IMR-90 (cell line): ENCODE results near the gene ERC2. TPM values are rescaled to one million over a fixed set of nuclear protein-coding genes. Genes with fewer than 3 reads are reported as not detected.

ENCODE experiments used
- ATAC-seq: fragments of 200-7000 bp; cut with Tn5 transposase; 2 replicates; pipeline ENCODE4 v1.9.1; 2020; ENCODE audit warnings: low read depth, mild to moderate bottlenecking, moderate library complexity
- BruUV-seq: library from RNA; stranded (reverse); fragments of 400-500 nt; replicated peaks from 2 replicates; lab custom pipeline; 2021; lab: Mats Ljungman, UMichigan
- CTCF ChIA-PET: fragments of 300-600 bp; formaldehyde crosslinking; extraction: SDS; loops from one replicate; lab custom pipeline; 2021; ENCODE audit warnings: antibody characterized with exemption; lab: Yijun Ruan, JAX
- POLR2A ChIA-PET: fragments of 300-600 bp; sonication (Branson Sonifier 250); formaldehyde crosslinking; loops from one replicate; lab custom pipeline; 2022; ENCODE audit warnings: antibody characterized with exemption; ENCODE audit not compliant: unreplicated experiment; lab: Charles Lee
- DNase-seq: peaks from one replicate; pipeline ENCODE4 v3.0.0; 2013
- H2AFZ ChIP-seq: replicated peaks from 2 replicates; pipeline ENCODE3; 2013; ENCODE audit warnings: low read length, mild to moderate bottlenecking; ENCODE audit not compliant: poor library complexity
- H2AK5ac ChIP-seq: 2 replicates; pipeline ENCODE4 v1.6.1; 2013; ENCODE audit warnings: low read depth, low read length, inconsistent platforms
- H2AK9ac ChIP-seq: replicated peaks from 2 replicates; pipeline ENCODE3; 2013; ENCODE audit warnings: mild to moderate bottlenecking, low read depth, low read length, moderate library complexity; ENCODE audit not compliant: poor library complexity
- H2BK120ac ChIP-seq: 2 replicates; pipeline ENCODE4 v1.6.1; 2013; ENCODE audit warnings: low read depth, low read length, inconsistent platforms
- H2BK15ac ChIP-seq: 3 replicates; pipeline ENCODE4 v1.6.1; 2013; ENCODE audit warnings: low read depth, low read length, inconsistent platforms
- H2BK20ac ChIP-seq: 2 replicates; pipeline ENCODE4 v1.6.1; 2013; ENCODE audit warnings: low read depth, mild to moderate bottlenecking, inconsistent platforms, low read length, moderate library complexity
- H2BK5ac ChIP-seq: 2 replicates; pipeline ENCODE4 v1.6.1; 2013; ENCODE audit warnings: mild to moderate bottlenecking, low read depth, low read length, inconsistent platforms; ENCODE audit not compliant: poor library complexity, severe bottlenecking
- H3K14ac ChIP-seq: replicated peaks from 2 replicates; pipeline ENCODE4 v1.6.1; 2013; ENCODE audit warnings: low read depth, low read length, inconsistent platforms
- H3K18ac ChIP-seq: 2 replicates; pipeline ENCODE4 v1.6.1; 2013; ENCODE audit warnings: low read depth, low read length, control low read depth
- H3K23ac ChIP-seq: 2 replicates; pipeline ENCODE4 v1.6.1; 2013; ENCODE audit warnings: low read depth, low read length, inconsistent platforms
- H3K27ac ChIP-seq: 2 replicates; pipeline ENCODE4 v1.5.1; 2013; ENCODE audit warnings: mild to moderate bottlenecking, control low read depth, low read length; ENCODE audit not compliant: insufficient read depth
- H3K27me3 ChIP-seq: 2 replicates; pipeline ENCODE4 v1.6.1; 2013; ENCODE audit warnings: low read length; ENCODE audit not compliant: control insufficient read depth, insufficient read depth
- H3K36me3 ChIP-seq: 2 replicates; pipeline ENCODE4 v1.6.1; 2013; ENCODE audit warnings: low read length, mixed read lengths; ENCODE audit not compliant: control insufficient read depth, insufficient read depth
- H3K4ac ChIP-seq: 2 replicates; pipeline ENCODE4 v1.6.1; 2013; ENCODE audit warnings: low read depth, low read length, inconsistent platforms
- H3K4me1 ChIP-seq: 2 replicates; pipeline ENCODE4 v1.6.1; 2013; ENCODE audit warnings: low read length, mixed read lengths; ENCODE audit not compliant: control insufficient read depth, insufficient read depth
- H3K4me2 ChIP-seq: 2 replicates; pipeline ENCODE4 v1.6.1; 2013; ENCODE audit warnings: low read depth, mild to moderate bottlenecking, control low read depth, low read length, moderate library complexity
- H3K4me3 ChIP-seq: 2 replicates; pipeline ENCODE4 v1.5.1; 2013; ENCODE audit warnings: low read depth, mild to moderate bottlenecking, control low read depth, low read length, moderate library complexity; ENCODE audit not compliant: insufficient read depth
- H3K56ac ChIP-seq: 2 replicates; pipeline ENCODE4 v1.6.1; 2013; ENCODE audit warnings: low read length, inconsistent platforms; ENCODE audit not compliant: insufficient read depth; ENCODE audit errors: extremely low read depth
- H3K79me1 ChIP-seq, 2 experiments: 2 replicates each; pipeline ENCODE4 v1.6.1; 2013; ENCODE audit warnings: low read length in 2 of 2, inconsistent platforms in 1 of 2, low read depth in 1 of 2
- H3K9ac ChIP-seq: 2 replicates; pipeline ENCODE4 v1.6.1; 2013; ENCODE audit warnings: low read depth, low read length, control low read depth
- H3K9me1 ChIP-seq: 2 replicates; pipeline ENCODE4 v1.6.1; 2013; ENCODE audit warnings: low read length, inconsistent platforms; ENCODE audit not compliant: insufficient read depth
- H3K9me3 ChIP-seq: 2 replicates; pipeline ENCODE4 v1.6.1; 2013; ENCODE audit warnings: low read length; ENCODE audit not compliant: control insufficient read depth, insufficient read depth
- H4K20me1 ChIP-seq: 2 replicates; pipeline ENCODE4 v1.6.1; 2013; ENCODE audit warnings: low read length, inconsistent platforms; ENCODE audit not compliant: insufficient read depth
- H4K5ac ChIP-seq: 2 replicates; pipeline ENCODE4 v1.6.1; 2013; ENCODE audit warnings: mild to moderate bottlenecking, low read depth, low read length, control low read depth
- H4K8ac ChIP-seq, 2 experiments: 2 replicates each; pipeline ENCODE4 v1.6.1; 2013; ENCODE audit warnings: low read depth in 2 of 2, low read length in 2 of 2, control low read depth in 1 of 2, inconsistent platforms in 1 of 2
- H4K91ac ChIP-seq: 2 replicates; pipeline ENCODE4 v1.6.1; 2013; ENCODE audit warnings: low read depth, low read length, inconsistent platforms; ENCODE audit not compliant: insufficient read depth
- CEBPB ChIP-seq: IDR thresholded peaks from 2 replicates; pipeline ENCODE4 v1.6.1; 2012; ENCODE audit warnings: low read depth, low read length, improper control_type of control experiment
- CHD1 ChIP-seq: IDR thresholded peaks from 2 replicates; pipeline ENCODE4 v1.6.1; 2012; ENCODE audit warnings: low read depth, low read length, improper control_type of control experiment
- FOS ChIP-seq: fragments of 150-350 bp; IDR thresholded peaks from 2 replicates; pipeline ENCODE4 v1.6.1; 2016; ENCODE audit warnings: low read depth, low read length
- MAFK ChIP-seq: IDR thresholded peaks from 2 replicates; pipeline ENCODE4 v1.6.1; 2012; ENCODE audit warnings: low read depth, low read length, improper control_type of control experiment
- MAZ ChIP-seq: IDR thresholded peaks from 2 replicates; pipeline ENCODE4 v1.6.1; 2012; ENCODE audit warnings: low read depth, mild to moderate bottlenecking, low read length, improper control_type of control experiment, moderate library complexity, borderline replicate concordance
- MXI1 ChIP-seq: IDR thresholded peaks from 2 replicates; pipeline ENCODE4 v1.6.1; 2012; ENCODE audit warnings: low read depth, mild to moderate bottlenecking, low read length, moderate library complexity, borderline replicate concordance
- NFE2L2 ChIP-seq: fragments of 150-350 bp; IDR thresholded peaks from 2 replicates; pipeline ENCODE4 v1.6.1; 2016; ENCODE audit warnings: low read depth, mild to moderate bottlenecking, low read length
- POLR2A ChIP-seq: IDR thresholded peaks from 2 replicates; pipeline ENCODE4 v1.6.1; 2012; ENCODE audit warnings: mild to moderate bottlenecking, low read depth, low read length
- RAD21 ChIP-seq: IDR thresholded peaks from 2 replicates; pipeline ENCODE4 v1.6.1; 2012; ENCODE audit warnings: low read length, improper control_type of control experiment
- RCOR1 ChIP-seq: IDR thresholded peaks from 2 replicates; pipeline ENCODE4 v1.6.1; 2012; ENCODE audit warnings: mild to moderate bottlenecking, low read length, improper control_type of control experiment; ENCODE audit not compliant: insufficient replicate concordance
- RFX5 ChIP-seq: IDR thresholded peaks from 2 replicates; pipeline ENCODE4 v1.8.0; 2012; ENCODE audit warnings: low read depth, mild to moderate bottlenecking, low read length, moderate library complexity
- SMC3 ChIP-seq: fragments of 150-350 bp; IDR thresholded peaks from 2 replicates; pipeline ENCODE4 v1.6.1; 2016; ENCODE audit warnings: low read depth, mild to moderate bottlenecking, antibody characterized with exemption, low read length, moderate library complexity
- WGBS, 2 experiments: methylation state at CpG; one replicate each; pipeline versions ENCODE4 v1.1.5 to v1.1.7; 2013; ENCODE audit warnings: missing lambda C conversion rate in 2 of 2; ENCODE audit not compliant: insufficient read length in 1 of 2; ENCODE audit errors: extremely low coverage in 2 of 2; 5-methylcytosine and 5-hydroxymethylcytosine counted together
- dilution Hi-C: fragments of 300-500 bp; cut with HindIII; formaldehyde crosslinking; loops from one replicate; pipeline ENCODE4 v1.14.3; 2018; ENCODE audit warnings: low sequenced_read_pairs; ENCODE audit not compliant: unreplicated experiment
- in situ Hi-C: fragments of 300-500 bp; cut with MboI; formaldehyde crosslinking; loops from 3 replicates; pipeline ENCODE4 v1.14.3; 2019; ENCODE audit warnings: low sequenced_read_pairs, inconsistent platforms, mixed read lengths
- intact Hi-C: fragments of 100-400 bp; cut with micrococcal nuclease; formaldehyde crosslinking; loops from 2 replicates; pipeline ENCODE4 v1.10.0; 2022
- polyA plus RNA-seq, 3 experiments: library from polyadenylated mRNA; depleted of rRNA; stranded (reverse); fragments of >200 nt; gene quantifications; 2 replicates each; pipeline ENCODE4 v1.2.3, GENCODE V29; 2012; ENCODE audit warnings: low replicate concordance in 1 of 3
- total RNA-seq: library from RNA; depleted of rRNA; stranded (reverse); fragments of >200 nt; gene quantifications from 2 replicates; pipeline ENCODE4 v1.2.3, GENCODE V29; 2012
- TF ChIP-seq, protein P1 (sequence below): fragments of 150-350 bp; IDR thresholded peaks from 2 replicates; pipeline ENCODE4 v1.6.1; 2017; ENCODE audit warnings: mild to moderate bottlenecking, antibody characterized with exemption, low read length, low read depth
- TF ChIP-seq, protein P2 (sequence below): conservative IDR thresholded peaks from 2 replicates; pipeline ENCODE4 v1.5.1; 2012; ENCODE audit warnings: mild to moderate bottlenecking, low read depth, low read length, improper control_type of control experiment
- TF ChIP-seq, protein P3 (sequence below): fragments of 150-350 bp; IDR thresholded peaks from 2 replicates; pipeline ENCODE4 v1.6.1; 2016; ENCODE audit warnings: low read depth, mild to moderate bottlenecking, low read length, moderate library complexity, borderline replicate concordance

The ERC2 gene
- total and polyA plus RNA-seq, 2 of the 4 experiments (the other 2 are of a cell fraction) = 0.17 to 0.18 TPM

DNA sequence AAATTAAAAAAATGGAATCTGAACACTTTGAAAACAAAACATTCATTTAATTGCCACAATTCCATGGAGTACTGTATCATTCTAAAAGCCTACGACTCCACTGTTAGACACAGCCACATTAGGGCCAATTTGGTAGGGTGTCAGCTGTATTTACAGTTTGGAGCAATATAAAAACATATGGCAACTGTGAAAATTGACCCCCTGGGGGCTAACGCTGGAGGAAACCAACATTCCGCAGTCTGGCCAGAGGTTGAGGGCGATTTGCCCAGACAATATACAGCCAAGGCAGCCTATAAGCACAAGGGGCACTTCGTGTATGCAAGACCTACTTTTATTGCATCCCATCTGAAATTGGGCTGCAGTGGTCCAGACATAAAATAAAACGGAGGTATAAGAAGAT, 504.7 kb downstream of the ERC2 start:
- Histone ChIP-seq H3K36me3 (no peaks in the 10 kb centered on the region), H4K20me1 (no peaks in the 10 kb centered on the region), H2BK15ac (no peak overlapping the region), H3K27ac (no peak overlapping the region), H3K14ac (no peak overlapping the region), H4K91ac (no peak overlapping the region), H3K4me2 (no peak overlapping the region), H3K4me3 (no peak overlapping the region), H3K4me1 (no peaks in the 10 kb centered on the region), H2BK20ac (no peak overlapping the region), H2AK5ac (no peak overlapping the region), H3K27me3 (no peaks in the 10 kb centered on the region; the same call in 1 of the 2 replicates), H2BK120ac (no peak overlapping the region), H2BK5ac (no peak overlapping the region), H3K9me1 (no peaks in the 10 kb centered on the region), H3K79me1 (no peaks in the 10 kb centered on the region), H3K23ac (no peak overlapping the region), H4K5ac (no peak overlapping the region), H2AFZ (no peak overlapping the region), H3K56ac (no peak overlapping the region), H3K4ac (no peak overlapping the region), H4K8ac (no peak overlapping the region), H2AK9ac (no peak overlapping the region), H3K9ac (no peak overlapping the region), H3K18ac (no peak overlapping the region), H3K9me3 (no peaks in the 10 kb centered on the region)
- intact Hi-C loops = no loop called here
- POLR2A ChIA-PET = no interaction called here
- dilution Hi-C loops = no loop called here
- no peak for DNase-seq
- TF ChIP-seq POLR2A (no peak), SMC3 (no peak), MAZ (no peak), RFX5 (no peak), MAFK (no peak), CHD1 (no peak), NFE2L2 (no peak), MXI1 (no peak), RAD21 (no peak), CEBPB (no peak), FOS (no peak), RCOR1 (no peak)
- TF ChIP-seq, protein P1, sequence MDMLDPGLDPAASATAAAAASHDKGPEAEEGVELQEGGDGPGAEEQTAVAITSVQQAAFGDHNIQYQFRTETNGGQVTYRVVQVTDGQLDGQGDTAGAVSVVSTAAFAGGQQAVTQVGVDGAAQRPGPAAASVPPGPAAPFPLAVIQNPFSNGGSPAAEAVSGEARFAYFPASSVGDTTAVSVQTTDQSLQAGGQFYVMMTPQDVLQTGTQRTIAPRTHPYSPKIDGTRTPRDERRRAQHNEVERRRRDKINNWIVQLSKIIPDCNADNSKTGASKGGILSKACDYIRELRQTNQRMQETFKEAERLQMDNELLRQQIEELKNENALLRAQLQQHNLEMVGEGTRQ = no peak
- TF ChIP-seq, protein P2, sequence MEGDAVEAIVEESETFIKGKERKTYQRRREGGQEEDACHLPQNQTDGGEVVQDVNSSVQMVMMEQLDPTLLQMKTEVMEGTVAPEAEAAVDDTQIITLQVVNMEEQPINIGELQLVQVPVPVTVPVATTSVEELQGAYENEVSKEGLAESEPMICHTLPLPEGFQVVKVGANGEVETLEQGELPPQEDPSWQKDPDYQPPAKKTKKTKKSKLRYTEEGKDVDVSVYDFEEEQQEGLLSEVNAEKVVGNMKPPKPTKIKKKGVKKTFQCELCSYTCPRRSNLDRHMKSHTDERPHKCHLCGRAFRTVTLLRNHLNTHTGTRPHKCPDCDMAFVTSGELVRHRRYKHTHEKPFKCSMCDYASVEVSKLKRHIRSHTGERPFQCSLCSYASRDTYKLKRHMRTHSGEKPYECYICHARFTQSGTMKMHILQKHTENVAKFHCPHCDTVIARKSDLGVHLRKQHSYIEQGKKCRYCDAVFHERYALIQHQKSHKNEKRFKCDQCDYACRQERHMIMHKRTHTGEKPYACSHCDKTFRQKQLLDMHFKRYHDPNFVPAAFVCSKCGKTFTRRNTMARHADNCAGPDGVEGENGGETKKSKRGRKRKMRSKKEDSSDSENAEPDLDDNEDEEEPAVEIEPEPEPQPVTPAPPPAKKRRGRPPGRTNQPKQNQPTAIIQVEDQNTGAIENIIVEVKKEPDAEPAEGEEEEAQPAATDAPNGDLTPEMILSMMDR = no peak
- TF ChIP-seq, protein P3, sequence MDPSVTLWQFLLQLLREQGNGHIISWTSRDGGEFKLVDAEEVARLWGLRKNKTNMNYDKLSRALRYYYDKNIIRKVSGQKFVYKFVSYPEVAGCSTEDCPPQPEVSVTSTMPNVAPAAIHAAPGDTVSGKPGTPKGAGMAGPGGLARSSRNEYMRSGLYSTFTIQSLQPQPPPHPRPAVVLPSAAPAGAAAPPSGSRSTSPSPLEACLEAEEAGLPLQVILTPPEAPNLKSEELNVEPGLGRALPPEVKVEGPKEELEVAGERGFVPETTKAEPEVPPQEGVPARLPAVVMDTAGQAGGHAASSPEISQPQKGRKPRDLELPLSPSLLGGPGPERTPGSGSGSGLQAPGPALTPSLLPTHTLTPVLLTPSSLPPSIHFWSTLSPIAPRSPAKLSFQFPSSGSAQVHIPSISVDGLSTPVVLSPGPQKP = no peak
- BruUV-seq = no TSS peak
- in situ Hi-C loops = no loop called here
- CTCF ChIA-PET = interaction anchor here (0.7 kb wide), 1 partner anchor 16 kb away, joined by 3 read pairs; no protein-coding TSS in a partner anchor
- no peak for ATAC-seq
- WGBS, 2 experiments = no CpG with 5 or more reads among the region's 6 CpGs
